Measurements from ENCODE around the gene LYST.

The LYST gene

DNA sequence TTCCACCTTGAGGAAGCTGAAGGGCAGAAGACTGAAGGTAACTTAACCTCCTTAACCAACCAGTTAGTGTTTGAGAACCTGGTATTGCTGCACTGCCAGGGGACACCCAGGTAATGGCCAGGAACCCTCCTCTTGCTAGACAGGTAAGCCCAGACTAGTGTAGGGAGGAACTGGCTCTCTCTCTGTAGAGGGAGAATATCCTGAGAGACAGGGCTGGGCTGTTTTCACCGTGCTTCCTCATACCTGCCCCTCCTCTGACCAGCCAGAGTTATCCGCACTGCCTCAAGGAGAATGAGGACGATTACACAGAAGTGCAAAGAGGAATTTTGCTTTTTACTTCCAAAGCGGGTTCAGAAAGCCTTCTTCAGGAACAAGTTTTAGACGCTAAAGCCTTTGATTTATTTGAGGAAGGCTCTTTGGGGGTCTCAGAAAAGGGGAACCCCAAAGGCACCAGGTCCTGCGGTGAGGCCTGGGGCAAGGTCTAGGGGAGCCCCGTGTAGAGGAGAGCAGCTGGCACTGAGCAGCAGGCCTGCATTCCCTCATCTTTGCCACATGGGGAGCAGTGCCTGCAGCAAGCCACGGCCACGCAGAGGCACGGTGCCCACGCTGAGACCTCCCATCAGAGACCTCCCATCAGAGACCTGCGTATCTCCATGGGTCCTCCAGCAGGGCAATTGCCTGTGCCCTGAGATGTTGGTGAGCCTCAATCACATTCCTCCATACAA lies 230.6 kb downstream of the LYST start:
- Histone ChIP-seq H3K4me3 (replicated peaks; ENCODE audit: low read depth, low read length) (no peak overlapping the region), H3K27me3 (replicated peaks; ENCODE audit: control insufficient read depth, insufficient read depth, low read length) (peaks cover 1% of the 10 kb centered on the region), H3K36me3 (ENCODE audit: control insufficient read depth, insufficient read depth, low read length) (no peaks in the 10 kb centered on the region)
- DNase-seq (ENCODE audit: extremely low read depth, insufficient read length) = no peak
- TF ChIP-seq, protein P1, sequence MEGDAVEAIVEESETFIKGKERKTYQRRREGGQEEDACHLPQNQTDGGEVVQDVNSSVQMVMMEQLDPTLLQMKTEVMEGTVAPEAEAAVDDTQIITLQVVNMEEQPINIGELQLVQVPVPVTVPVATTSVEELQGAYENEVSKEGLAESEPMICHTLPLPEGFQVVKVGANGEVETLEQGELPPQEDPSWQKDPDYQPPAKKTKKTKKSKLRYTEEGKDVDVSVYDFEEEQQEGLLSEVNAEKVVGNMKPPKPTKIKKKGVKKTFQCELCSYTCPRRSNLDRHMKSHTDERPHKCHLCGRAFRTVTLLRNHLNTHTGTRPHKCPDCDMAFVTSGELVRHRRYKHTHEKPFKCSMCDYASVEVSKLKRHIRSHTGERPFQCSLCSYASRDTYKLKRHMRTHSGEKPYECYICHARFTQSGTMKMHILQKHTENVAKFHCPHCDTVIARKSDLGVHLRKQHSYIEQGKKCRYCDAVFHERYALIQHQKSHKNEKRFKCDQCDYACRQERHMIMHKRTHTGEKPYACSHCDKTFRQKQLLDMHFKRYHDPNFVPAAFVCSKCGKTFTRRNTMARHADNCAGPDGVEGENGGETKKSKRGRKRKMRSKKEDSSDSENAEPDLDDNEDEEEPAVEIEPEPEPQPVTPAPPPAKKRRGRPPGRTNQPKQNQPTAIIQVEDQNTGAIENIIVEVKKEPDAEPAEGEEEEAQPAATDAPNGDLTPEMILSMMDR (IDR thresholded peaks at IDR 0.05; ENCODE audit: insufficient read depth, low read length, poor library complexity, severe bottlenecking) = peak; percentile 24

DNA sequence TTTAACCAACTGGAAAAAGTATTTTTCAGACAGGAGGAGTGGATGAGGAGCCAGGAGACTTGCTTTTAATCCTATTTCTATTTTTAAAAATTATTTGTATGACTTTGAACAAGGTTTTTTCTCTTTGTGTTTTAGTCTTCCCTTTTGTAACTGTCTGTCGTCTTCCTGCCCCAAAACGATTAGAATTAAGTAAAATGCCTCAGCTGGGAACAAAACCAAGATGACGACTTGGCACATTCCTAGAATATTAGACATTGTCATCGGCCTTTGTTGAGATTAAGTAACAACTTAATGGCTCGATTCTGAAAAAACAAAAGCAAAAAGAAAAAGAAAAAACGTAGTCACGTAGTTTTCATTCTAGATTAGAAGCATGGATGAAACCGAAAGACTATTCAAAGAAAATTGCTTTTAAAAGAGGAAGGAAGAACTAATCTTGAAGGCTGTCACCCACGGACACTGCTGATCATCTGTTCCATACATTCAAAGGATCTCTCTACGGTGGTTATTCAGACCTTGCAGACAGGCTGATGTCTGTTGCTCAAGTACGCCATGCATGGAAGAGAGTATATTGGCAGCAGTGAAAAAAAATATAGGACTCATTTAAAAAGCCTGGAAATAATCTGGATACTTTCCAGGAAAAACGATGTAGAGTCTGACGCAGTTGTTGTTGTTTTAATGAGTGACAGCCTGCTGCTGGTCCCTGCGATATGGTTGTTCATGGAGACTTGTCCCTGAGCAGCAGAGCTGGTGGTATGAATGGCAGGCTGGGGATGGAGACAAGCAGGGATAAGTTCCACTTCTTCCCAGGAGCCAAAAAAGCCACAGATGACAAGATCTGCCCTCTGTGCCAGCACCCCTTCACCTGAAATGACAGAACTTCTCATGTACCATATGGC lies 234.0 kb downstream of the LYST start:
- Histone ChIP-seq H3K36me3 (ENCODE audit: control insufficient read depth, insufficient read depth, low read length) (no peaks in the 10 kb centered on the region), H3K4me3 (replicated peaks; ENCODE audit: low read depth, low read length) (peak overlapping the region; percentile 38; the same call in 1 of the 2 replicates), H3K27me3 (replicated peaks; ENCODE audit: control insufficient read depth, insufficient read depth, low read length) (peaks cover 1% of the 10 kb centered on the region)
- TF ChIP-seq, protein P1 (IDR thresholded peaks at IDR 0.05; ENCODE audit: insufficient read depth, low read length, poor library complexity, severe bottlenecking) = no peak
- no peak for DNase-seq (ENCODE audit: extremely low read depth, insufficient read length)

DNA sequence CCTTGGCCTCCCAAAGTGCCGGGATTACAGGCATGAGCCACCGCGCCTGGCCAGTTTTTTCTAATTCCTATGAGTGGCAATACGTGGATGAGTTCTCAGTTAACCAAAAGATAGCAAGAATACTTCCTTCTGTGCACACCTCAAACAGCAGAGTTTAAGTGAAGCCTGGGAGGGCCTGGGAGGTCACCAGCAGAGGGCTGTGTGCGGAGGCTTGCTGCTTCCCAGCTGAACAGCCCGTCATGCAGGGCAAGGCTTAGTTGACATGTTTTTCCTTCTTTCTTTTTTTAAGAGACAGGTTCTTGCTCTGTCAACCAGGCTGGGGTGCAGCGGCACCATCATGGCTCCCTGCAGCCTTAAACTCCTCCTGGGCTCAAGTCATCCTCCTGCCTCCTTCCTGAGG lies 234.9 kb downstream of the LYST start:
- no peak for DNase-seq (ENCODE audit: extremely low read depth, insufficient read length)
- Histone ChIP-seq H3K4me3 (replicated peaks; ENCODE audit: low read depth, low read length) (no peak overlapping the region), H3K36me3 (ENCODE audit: control insufficient read depth, insufficient read depth, low read length) (no peaks in the 10 kb centered on the region), H3K27me3 (replicated peaks; ENCODE audit: control insufficient read depth, insufficient read depth, low read length) (peaks cover 1% of the 10 kb centered on the region)
- TF ChIP-seq, protein P1 (IDR thresholded peaks at IDR 0.05; ENCODE audit: insufficient read depth, low read length, poor library complexity, severe bottlenecking) = no peak

DNA sequence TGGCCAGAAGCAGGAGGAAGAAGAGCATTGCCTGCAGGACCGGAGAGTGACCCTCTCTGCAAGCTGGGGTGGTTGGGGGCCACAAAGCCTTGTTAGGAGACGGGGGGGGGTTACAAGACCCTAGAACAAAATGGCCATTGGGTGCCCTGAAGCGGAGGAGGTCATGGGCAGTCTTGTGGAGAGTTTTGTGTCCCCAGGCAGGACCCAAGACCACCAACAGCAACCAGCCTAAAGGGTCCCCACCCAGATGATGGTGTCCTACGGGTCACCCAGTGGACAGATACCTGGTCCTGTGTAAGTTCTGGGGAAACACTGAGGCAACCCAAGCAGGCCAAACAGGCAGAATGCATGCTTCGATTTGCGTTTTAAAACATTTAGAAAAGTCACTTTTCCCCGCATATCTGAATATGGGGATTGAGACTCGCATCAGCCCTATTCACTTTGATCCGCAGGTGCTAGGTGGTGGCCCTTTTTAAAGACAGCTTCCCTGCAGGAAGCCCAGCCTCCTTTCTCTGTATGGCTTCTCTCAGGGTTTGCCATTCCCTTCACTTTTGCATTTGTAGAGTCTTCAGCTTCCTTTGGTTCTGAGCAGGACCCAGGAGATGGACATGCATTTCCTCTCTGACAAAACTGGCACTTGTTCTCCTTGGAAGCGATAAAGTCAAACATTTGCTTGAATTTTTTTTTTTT lies 238.2 kb downstream of the LYST start:
- Histone ChIP-seq H3K27me3 (replicated peaks; ENCODE audit: control insufficient read depth, insufficient read depth, low read length) (no peaks in the 10 kb centered on the region), H3K4me3 (replicated peaks; ENCODE audit: low read depth, low read length) (no peak overlapping the region), H3K36me3 (ENCODE audit: control insufficient read depth, insufficient read depth, low read length) (no peaks in the 10 kb centered on the region)
- TF ChIP-seq, protein P1 (IDR thresholded peaks at IDR 0.05; ENCODE audit: insufficient read depth, low read length, poor library complexity, severe bottlenecking) = no peak
- no peak for DNase-seq (ENCODE audit: extremely low read depth, insufficient read length)

DNA sequence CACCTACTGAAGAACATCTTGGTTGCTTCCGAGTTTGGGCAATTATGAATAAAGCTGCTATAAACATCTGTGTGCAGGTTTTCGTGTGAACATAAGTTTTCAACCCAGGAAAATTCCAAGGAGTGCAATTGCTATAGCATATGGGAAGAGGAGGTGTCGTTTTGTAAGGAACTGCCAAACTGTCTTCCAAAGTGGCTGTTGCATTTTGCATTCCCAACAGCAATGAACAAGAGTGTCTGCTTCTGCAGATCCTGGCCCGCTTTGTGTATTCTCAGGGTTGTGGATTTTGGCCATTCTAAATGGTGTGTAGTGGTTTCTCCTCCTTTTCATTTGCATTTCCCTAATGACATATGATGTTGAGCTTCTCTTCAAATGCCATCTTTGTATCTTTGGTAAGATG lies 240.9 kb downstream of the LYST start:
- H3K4me3 ChIP-seq (replicated peaks; ENCODE audit: low read depth, low read length) = no peak overlapping the region
- no peak for DNase-seq (ENCODE audit: extremely low read depth, insufficient read length)
- TF ChIP-seq, protein P1 (IDR thresholded peaks at IDR 0.05; ENCODE audit: insufficient read depth, low read length, poor library complexity, severe bottlenecking) = no peak

More for the DNA sequence above, 240.9 kb downstream of the LYST start:
- Histone ChIP-seq H3K27me3 (replicated peaks; ENCODE audit: control insufficient read depth, insufficient read depth, low read length) (no peaks in the 10 kb centered on the region), H3K36me3 (ENCODE audit: control insufficient read depth, insufficient read depth, low read length) (no peaks in the 10 kb centered on the region)
